Fibroblast of pulmonary artery (primary cell): Measurements from ENCODE around the gene ARHGEF10L.

Source experiments
- DNase-seq: peaks from one replicate; pipeline ENCODE4 v3.0.0-alpha.2; 2010; ENCODE audit warnings: low read depth
- H3K4me3 ChIP-seq: replicated peaks from 2 replicates; pipeline ENCODE4 v1.5.1; 2011; ENCODE audit warnings: low read depth, mild to moderate bottlenecking, control low read depth, low read length, moderate library complexity
- TF ChIP-seq, protein P1 (sequence below): IDR thresholded peaks from 2 replicates; pipeline ENCODE4 v1.5.1; 2011; ENCODE audit warnings: mild to moderate bottlenecking, control low read depth, low read length, inconsistent platforms; ENCODE audit errors: missing control alignments

Gene ARHGEF10L

DNA sequence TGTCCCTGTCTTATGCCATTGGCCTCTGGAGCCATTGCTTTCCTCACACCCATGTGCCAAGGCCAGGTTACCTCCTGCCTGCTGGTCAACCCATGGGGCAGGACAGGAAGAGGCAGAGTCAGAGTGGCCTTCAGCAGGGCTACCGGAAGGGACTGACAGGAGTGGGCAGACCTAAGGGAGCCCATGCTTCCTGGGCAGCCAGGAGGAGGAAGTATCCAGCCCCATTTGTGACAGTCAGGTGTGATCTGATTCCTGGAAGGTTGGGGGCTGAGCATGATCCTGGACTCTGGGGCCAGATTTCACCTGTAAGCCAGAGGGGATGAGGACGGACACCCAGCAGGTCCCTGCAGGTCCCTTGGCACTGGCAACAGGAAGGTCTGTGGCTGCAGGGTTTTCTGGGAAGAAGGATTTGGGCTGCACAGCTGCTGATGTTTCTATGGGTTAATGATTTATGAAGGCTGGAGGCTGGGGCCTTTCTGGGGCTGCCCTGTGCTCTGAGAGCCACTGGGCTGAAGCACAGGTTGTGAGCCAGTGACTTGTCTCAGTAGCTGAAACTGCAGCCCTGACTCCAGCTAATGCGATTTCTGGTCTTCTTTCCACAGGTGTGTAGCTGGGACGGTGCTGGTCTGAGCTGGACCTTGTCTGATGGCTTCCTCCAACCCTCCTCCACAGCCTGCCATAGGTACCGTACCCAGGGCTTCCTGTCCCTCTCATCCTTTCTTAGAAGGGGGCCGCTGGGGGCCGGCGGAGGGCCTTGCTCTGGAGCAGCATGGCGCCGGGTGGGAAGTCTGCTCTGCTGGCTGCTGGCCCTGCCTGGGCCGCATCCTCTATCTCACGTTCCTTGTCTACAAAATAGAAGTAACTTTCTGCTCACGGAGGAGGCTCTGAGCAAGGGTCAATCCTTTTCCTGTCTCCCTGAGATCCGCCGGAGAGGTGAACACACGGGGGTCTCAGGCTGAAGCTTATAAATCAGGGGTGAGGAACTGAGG lies 40.7 kb downstream of the ARHGEF10L start:
- no peak overlapping the region for H3K4me3 ChIP-seq
- TF ChIP-seq, protein P1, sequence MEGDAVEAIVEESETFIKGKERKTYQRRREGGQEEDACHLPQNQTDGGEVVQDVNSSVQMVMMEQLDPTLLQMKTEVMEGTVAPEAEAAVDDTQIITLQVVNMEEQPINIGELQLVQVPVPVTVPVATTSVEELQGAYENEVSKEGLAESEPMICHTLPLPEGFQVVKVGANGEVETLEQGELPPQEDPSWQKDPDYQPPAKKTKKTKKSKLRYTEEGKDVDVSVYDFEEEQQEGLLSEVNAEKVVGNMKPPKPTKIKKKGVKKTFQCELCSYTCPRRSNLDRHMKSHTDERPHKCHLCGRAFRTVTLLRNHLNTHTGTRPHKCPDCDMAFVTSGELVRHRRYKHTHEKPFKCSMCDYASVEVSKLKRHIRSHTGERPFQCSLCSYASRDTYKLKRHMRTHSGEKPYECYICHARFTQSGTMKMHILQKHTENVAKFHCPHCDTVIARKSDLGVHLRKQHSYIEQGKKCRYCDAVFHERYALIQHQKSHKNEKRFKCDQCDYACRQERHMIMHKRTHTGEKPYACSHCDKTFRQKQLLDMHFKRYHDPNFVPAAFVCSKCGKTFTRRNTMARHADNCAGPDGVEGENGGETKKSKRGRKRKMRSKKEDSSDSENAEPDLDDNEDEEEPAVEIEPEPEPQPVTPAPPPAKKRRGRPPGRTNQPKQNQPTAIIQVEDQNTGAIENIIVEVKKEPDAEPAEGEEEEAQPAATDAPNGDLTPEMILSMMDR: no peak
- DNase-seq: no peak

DNA sequence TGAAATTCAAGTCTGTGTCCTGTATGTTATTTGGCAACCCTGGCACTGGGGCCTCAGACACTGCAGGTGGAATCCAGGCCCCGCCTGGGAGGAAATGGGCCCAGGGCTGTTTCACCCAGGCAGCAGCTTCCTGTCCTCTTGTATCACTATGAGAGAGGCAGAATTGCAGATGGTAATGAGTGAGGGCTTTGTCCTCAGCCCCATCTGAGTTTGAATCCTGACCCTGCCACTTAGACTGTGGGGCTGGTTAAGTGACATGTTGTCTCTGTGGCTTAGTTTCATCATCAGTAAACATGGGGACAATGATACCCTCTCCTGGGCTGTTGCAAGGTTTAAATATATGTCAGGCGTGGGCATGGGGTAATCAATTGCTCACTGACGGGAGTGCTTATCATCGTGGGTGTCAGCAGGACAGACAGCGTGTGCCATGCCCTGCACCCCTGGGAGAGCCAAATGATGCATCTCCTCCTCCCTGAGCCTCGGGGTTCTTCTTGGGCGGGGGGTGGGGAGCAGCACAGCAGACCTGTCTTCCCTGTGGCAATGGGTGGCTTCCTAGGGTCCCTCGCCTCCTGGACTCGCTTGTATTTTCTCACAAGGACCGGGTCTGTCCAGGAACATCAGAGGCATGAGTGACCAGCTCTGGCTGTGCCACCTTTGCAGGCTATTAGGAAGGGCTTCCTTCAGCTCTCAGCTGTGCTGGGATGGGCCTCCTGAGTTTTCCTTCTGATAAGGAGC lies 42.1 kb downstream of the ARHGEF10L start:
- DNase-seq: no peak
- H3K4me3 ChIP-seq: no peak overlapping the region

DNA sequence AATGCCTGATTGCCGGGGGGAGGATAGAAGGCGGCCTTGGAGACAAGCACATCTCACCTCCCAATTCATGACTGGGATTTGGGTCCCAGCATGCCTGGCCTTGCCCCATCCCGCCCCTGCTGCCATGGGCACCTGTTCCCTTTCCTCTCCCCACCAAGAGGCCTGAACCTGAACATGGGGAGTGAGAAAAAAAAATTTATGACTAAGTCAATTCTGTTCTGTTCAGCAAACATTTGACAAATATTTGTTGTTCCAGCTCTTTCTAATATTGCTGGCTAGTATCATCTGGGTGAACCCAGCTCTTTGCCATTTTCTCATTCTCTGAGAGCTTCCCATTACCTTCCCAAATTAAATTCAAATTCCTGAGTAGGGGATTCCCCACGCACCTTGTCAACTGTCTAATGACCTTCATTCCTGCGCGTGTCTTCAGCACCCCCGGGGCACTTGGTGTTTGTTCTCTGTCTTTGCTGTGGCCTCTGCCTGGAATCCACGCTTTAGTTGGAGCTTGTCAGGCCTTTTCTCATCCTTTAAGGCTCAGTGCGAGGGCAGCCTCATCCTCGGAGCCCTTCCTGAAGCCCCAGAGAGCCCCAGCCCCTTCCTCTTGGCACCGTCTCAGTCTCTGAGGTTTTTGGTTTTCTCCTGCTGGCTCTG lies 42.8 kb downstream of the ARHGEF10L start:
- H3K4me3 ChIP-seq: no peak overlapping the region
- DNase-seq: no peak
- TF ChIP-seq, protein P1: no peak

More for the DNA sequence above, 42.1 kb downstream of the ARHGEF10L start:
- TF ChIP-seq, protein P1: no peak

DNA sequence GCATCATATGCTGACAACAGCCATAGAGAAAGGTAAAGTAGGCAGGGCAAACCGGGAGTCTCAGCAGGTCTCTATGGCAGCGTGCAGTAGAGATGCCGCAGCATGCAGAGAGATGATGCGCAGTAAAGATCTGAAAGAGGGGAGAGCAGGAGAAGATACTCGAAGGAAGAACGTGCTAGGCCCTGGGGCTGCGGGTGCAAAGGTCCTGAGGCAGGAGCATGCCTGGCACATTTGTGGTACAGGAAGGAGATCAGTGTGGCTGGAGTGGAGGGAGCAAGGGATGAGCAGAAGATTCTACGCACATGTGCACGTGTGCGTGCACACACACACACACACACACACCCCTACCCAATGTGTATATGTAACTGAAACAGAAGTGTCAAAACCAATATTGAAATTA lies 45.0 kb downstream of the ARHGEF10L start:
- H3K4me3 ChIP-seq: no peak overlapping the region
- TF ChIP-seq, protein P1: no peak
- no peak for DNase-seq

DNA sequence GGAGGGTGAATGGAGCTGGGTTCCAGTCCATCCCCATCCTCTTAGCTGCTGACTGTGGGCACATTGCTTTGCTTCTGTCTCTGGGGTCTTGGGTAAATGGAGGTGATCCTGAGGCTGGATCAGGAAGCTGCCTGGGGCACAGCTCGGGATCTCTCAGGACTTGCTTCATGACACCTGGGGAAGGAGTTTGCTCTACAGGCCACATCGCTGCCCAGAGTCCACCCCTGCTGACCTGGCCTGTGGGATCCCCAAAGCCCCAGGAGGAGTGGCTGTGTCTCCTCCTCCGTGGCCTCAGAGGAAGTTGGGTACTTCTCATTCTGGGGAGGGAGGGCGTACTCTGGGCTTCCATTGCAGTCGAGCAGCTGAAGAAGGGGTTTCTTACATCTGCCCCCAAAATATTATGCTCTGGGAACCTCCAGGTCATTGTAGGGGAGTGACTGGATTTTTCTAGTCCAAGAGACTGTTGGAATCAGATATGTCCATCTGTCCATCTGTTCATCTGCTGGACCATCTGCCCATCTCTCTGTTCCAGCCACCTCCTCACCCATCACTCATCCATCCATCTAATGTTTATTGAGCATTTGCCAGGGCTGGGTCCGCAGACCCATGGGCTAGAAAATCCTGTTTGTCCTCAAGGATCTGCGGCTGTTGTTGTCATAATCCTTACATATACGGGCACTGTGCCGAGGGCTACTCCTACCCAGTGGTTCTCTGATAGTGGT lies 45.9 kb downstream of the ARHGEF10L start:
- TF ChIP-seq, protein P1: no peak
- no peak overlapping the region for H3K4me3 ChIP-seq
- no peak for DNase-seq
